Measurements from ENCODE around the gene PEX1.

PEX1 gene

GRCh38 chr7:92528188-92528957, at the start of gene PEX1, which contains the start of gene RBM48:
TSS of gene PEX1 (minus strand) at chr7:92528520. CDS start at chr7:92528435, 85 bp downstream.
TSS of gene RBM48 (plus strand) at chr7:92528795. CDS start at chr7:92528814, 19 bp downstream.
- TF ChIP-seq GATA2 (IDR thresholded peaks at IDR 0.05; ENCODE audit: low read depth, low read length) = no peak
- no peak for TF ChIP-seq GATA3 (IDR thresholded peaks at IDR 0.05; ENCODE audit: low read depth, low read length)

- TF ChIP-seq GATA3 (IDR thresholded peaks at IDR 0.05; ENCODE audit: low read depth, low read length) (no peak), GATA2 (IDR thresholded peaks at IDR 0.05; ENCODE audit: low read depth, low read length) (no peak)
Observed at GRCh38 chr7:92576296-92576695, 48.0 kb upstream of the PEX1 start.

- TF ChIP-seq GATA3 (IDR thresholded peaks at IDR 0.05; ENCODE audit: low read depth, low read length) (no peak), GATA2 (IDR thresholded peaks at IDR 0.05; ENCODE audit: low read depth, low read length) (no peak)
Observed at GRCh38 chr7:92569137-92569536, 40.8 kb upstream of the PEX1 start.

GRCh38 chr7:92567460-92567859, 39.1 kb upstream of the PEX1 start:
- TF ChIP-seq GATA2 (IDR thresholded peaks at IDR 0.05; ENCODE audit: low read depth, low read length) (no peak), GATA3 (IDR thresholded peaks at IDR 0.05; ENCODE audit: low read depth, low read length) (no peak)

- TF ChIP-seq GATA2 (IDR thresholded peaks at IDR 0.05; ENCODE audit: low read depth, low read length) (no peak), GATA3 (IDR thresholded peaks at IDR 0.05; ENCODE audit: low read depth, low read length) (no peak)
Observed at GRCh38 chr7:92563345-92563744, 35.0 kb upstream of the PEX1 start.

- TF ChIP-seq GATA2 (IDR thresholded peaks at IDR 0.05; ENCODE audit: low read depth, low read length) (no peak), GATA3 (IDR thresholded peaks at IDR 0.05; ENCODE audit: low read depth, low read length) (no peak)
Observed at GRCh38 chr7:92560602-92561001, 32.3 kb upstream of the PEX1 start.

GRCh38 chr7:92557808-92558362, 29.6 kb upstream of the PEX1 start:
- TF ChIP-seq GATA2 (IDR thresholded peaks at IDR 0.05; ENCODE audit: low read depth, low read length) = no peak
- TF ChIP-seq GATA3 (IDR thresholded peaks at IDR 0.05; ENCODE audit: low read depth, low read length) = no peak

GRCh38 chr7:92557249-92557648, 28.9 kb upstream of the PEX1 start:
- TF ChIP-seq GATA3 (IDR thresholded peaks at IDR 0.05; ENCODE audit: low read depth, low read length) = no peak
- TF ChIP-seq GATA2 (IDR thresholded peaks at IDR 0.05; ENCODE audit: low read depth, low read length) = no peak

- TF ChIP-seq GATA2 (IDR thresholded peaks at IDR 0.05; ENCODE audit: low read depth, low read length) (no peak), GATA3 (IDR thresholded peaks at IDR 0.05; ENCODE audit: low read depth, low read length) (no peak)
Observed at GRCh38 chr7:92550194-92550593, 21.9 kb upstream of the PEX1 start.

- TF ChIP-seq GATA2 (IDR thresholded peaks at IDR 0.05; ENCODE audit: low read depth, low read length) (no peak), GATA3 (IDR thresholded peaks at IDR 0.05; ENCODE audit: low read depth, low read length) (no peak)
Observed at GRCh38 chr7:92547579-92547978, 19.3 kb upstream of the PEX1 start.

- no peak for TF ChIP-seq GATA3 (IDR thresholded peaks at IDR 0.05; ENCODE audit: low read depth, low read length)
- no peak for TF ChIP-seq GATA2 (IDR thresholded peaks at IDR 0.05; ENCODE audit: low read depth, low read length)
Observed at GRCh38 chr7:92546856-92547497, 18.7 kb upstream of the PEX1 start.

- no peak for TF ChIP-seq GATA2 (IDR thresholded peaks at IDR 0.05; ENCODE audit: low read depth, low read length)
- no peak for TF ChIP-seq GATA3 (IDR thresholded peaks at IDR 0.05; ENCODE audit: low read depth, low read length)
Observed at GRCh38 chr7:92534572-92534971, 6.3 kb upstream of the PEX1 start.

GRCh38 chr7:92528958-92529264, 591 bp upstream of the PEX1 start:
- no peak for TF ChIP-seq GATA3 (IDR thresholded peaks at IDR 0.05; ENCODE audit: low read depth, low read length)
- TF ChIP-seq GATA2 (IDR thresholded peaks at IDR 0.05; ENCODE audit: low read depth, low read length) = no peak

GRCh38 chr7:92527300-92528187, 776 bp downstream of the PEX1 start:
- no peak for TF ChIP-seq GATA2 (IDR thresholded peaks at IDR 0.05; ENCODE audit: low read depth, low read length)
- TF ChIP-seq GATA3 (IDR thresholded peaks at IDR 0.05; ENCODE audit: low read depth, low read length) = no peak

All from SH-SY5Y (cell line).